Measurements from ENCODE around the gene SYT6.

GRCh38 chr1:114111731-114112641 lies 41.7 kb downstream of the SYT6 start:
- no peak for TF ChIP-seq CTCF (IDR thresholded peaks at IDR 0.05; ENCODE audit: insufficient read depth, low read length, poor library complexity, severe bottlenecking)
- TF ChIP-seq EZH2phosphoT487 (conservative IDR thresholded peaks at IDR 0.05; ENCODE audit: low read length): no peak

Measured in SU-DHL-6 (cell line).